IPS DF 4.7 (cell line): Measurements from ENCODE around the gene LINGO4.
"Not testable (repeated sequence)": the region's sequence is repeated elsewhere in the genome, so short reads cannot be mapped to it uniquely, and the experiment has no call there.

Experiments used
- DNase-seq: peaks from one replicate; pipeline ENCODE4 v3.0.0-alpha.2; 2013; ENCODE audit warnings: low spot score; ENCODE audit errors: extremely low read depth

The LINGO4 gene

DNA sequence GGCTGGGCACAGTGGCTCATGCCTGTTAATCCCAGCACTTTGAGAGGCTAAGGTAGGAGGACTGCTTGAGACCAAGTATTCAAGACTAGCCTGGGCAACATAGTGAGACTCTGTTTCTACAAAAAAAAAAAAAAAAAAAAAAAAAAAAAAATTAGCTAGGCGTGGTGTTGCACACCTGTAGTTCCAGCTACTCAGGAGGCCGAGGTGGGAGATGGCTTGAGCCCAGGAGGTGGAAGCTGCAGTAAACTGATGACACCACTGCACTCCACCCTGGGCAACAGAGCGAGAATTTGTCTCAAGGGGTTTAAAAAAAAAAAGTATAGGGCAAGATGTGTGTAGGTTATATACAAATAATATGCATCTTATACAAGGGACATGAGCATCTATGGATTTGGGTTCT, 17.5 kb downstream of the LINGO4 start:
- no peak for DNase-seq

DNA sequence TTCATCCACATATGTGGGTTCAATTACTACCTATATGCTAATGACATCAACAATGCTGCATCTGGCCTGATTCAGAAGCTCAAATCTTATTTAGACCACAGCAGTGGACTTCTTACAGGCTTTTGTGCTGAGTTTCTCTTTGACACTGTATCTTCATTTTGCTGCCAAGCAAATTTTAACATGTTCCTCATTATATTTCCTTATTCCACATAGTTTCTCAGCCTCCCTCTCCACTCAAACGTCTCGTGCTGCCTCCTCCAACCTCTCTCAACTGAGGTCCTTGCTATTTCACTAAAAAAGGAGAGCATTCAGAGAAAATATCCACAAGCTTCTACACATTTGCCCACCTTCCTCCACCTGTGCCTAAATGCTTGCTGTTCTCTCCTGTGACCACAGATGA, 21.4 kb downstream of the LINGO4 start:
- DNase-seq: no peak

DNA sequence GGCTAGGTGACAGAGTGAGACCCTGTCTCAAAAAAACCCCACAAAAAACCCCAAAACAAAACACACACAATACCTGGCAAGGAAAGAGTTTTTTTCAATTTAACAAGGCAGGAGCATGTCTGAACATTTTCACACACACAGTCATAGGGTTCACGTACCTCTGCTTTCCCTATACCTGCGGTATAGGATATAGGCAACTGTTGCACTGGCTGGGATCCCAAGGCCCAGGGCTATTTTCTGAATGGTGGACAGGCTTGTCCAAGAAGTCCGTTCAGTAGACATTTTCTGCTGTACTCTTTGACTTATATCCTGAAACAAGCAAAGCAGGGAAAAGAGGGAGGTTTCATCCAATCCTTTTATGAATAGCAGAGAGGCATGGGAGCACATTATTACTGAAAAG, 22.5 kb downstream of the LINGO4 start:
- DNase-seq: no peak

DNA sequence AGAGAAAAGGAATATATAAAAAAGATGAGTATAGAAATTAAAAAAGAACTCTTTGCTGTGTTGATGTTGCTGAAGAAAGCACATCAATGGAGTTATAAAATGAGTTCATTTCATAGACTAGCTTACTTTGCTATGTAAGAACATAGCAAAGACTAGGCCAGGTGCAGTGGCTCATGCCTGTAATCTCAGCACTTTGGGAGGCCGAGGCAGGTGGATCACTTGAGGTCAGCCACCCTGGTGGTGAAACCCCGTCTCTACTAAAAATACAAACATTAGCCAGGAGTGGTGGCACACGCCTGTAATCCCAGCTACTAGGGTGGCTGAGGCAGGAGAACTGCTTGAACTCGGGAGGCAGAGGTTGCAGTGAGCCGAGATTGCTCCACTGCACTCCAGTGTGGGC, 23.2 kb downstream of the LINGO4 start:
- not testable (repeated sequence) for DNase-seq

DNA sequence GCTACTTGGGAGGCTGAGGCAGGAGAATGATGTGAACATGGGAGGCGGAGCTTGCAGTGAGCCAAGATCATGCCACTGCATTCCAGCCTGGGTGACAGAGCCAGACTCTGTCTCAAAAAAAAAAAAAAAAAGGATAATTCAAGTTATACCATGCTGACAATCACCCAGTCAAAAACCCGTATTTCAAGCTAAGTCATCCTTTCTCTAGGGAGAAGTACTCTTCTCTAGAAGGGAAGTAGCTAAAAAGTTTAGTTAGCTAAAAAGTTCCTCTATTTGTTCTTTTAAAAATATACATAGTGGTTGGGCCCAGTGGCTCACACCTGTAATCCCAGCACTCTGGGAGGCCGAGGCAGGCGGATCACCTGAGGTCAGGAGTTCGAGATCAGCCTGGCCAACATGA, 24.5 kb downstream of the LINGO4 start:
- not testable (repeated sequence) for DNase-seq

DNA sequence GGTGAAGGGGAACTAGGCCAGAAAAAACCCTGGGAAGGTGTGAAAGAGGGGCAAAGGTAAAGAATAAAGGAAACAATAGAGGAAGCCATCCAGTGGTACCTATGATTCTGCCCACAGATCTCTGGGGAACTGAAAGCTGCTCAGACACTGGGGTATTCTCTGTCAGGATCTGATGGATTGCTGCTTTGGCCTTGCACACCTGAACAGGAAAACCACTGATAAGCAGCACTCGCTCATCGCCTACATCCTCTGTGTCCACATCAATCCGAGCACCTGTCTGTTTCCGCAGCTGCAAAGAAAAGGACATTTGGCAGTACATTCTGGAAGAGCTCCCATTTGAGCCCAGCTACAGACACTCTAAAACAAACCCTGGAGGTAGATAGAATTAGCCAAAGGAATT, 25.4 kb downstream of the LINGO4 start:
- DNase-seq: no peak

DNA sequence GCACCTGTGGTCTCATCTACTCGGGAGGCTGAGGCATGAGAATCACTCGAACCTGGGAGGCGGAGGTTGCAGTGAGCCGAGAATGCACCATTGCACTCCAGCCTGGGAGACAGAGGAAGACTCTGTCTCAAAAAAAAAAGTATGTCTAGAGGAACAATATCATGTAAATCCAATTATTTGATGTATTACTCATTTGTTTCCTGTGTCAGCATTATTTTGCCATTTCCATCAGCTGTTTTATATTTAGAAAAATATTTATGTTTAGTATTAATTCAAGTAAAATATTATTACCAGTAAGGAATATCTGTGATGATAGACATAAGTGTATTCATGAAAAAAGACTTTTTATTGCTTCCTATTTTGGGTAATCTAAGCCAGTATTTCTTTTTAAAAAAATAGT, 27.9 kb downstream of the LINGO4 start:
- no peak for DNase-seq

DNA sequence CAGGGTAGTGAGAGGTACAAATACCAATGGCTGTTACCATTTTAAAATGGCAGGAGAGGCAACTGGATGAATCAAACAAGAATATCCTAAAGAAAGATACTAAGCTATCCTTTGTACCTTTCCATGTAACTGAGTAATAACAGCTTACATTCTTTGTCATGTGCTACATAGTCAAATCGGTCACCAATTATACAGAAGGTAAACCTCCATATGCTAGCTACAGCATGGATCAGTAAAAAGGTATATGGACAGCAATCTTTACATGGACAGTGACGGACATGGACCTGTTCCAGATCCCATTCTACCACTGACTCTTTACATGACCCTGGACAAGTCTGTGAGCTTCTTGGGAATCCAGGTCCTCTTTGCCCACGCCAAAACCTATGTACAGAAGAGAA, 28.6 kb downstream of the LINGO4 start:
- DNase-seq: no peak

DNA sequence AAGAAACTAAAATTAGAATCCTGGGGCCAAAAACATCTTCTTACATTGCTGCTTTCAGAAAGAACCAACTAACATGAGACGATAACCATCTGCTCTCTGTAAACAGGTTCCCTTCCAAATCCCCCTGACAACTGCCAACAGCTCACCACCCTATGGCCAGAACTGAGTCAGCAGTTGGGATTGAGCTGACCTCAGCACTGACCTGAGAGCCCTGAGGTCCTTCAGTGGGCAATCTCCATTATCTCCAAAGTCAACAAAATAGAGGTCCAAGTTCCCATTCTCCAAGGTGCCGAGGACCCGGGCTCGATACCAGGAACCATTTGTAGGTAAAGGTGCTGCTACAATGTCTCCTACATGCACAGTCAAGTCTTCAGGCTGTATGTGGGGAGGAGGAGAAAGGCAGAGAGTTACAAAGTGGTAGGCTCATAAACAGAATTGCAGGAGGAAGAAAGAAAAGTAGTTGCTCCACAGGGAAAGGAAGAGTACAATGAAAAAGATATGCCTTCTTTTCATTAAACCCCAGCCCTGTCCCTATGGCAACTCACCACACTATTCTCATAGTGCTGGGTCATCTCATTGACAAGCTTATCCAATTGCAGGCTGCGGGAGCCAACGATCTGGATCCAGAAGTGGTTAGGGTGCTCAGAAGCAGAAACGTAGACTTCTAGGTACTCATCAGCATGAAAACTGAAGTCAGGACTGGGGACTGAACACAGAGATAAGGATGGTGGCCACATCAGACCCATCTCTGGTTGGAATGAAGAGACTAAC, 29.1 kb downstream of the LINGO4 start:
- DNase-seq: no peak

DNA sequence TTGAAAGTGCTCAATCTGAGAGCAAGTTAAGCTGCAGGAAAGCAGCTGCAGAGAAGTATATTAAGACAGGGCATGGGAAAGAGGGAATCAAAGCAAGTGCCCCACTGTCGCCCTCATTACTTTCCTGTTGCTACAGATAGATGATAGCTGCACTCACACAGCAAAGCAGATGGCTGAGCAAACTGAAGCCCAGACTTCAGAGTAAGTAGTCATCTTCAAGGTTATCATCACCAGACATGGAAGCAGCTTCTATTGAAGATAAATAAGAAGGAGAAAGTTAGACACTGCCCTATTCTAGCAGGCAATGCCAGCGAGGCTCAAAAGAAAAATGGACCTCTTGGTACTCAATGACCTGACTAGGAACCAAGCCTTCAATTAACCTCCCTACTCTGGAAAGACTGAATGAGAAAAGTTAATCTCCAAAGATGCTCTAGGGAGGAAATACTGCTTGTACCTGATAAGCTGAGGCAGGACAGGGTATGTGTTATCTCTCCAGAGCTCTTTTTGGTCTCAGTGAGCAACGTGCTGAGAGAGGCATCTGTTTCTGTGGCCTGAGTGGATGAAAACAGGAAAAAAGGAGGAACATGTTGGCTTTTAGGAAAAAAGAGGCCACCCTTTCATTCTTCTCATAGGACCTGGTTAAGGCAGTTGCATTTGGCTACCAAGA, 30.8 kb downstream of the LINGO4 start:
- DNase-seq: no peak

DNA sequence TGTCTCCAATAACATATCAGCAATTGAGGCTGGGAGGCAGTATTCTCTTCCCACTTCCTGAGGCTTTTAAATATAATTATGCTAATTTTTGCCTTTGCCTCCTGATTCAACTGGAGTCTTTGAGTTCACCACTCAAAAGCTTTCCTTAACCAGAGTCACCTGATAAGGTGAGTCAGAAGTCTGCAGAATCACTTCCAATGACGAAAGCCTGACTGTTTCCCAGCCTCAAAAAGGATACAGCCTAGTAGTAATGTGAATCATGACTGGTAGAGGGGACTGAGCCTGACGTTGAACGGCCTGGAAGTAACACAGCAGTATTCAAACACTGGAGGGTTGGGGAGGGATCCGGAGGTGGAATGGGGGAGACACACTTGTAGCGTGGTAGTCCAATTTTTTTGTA, 31.5 kb downstream of the LINGO4 start:
- DNase-seq: no peak

DNA sequence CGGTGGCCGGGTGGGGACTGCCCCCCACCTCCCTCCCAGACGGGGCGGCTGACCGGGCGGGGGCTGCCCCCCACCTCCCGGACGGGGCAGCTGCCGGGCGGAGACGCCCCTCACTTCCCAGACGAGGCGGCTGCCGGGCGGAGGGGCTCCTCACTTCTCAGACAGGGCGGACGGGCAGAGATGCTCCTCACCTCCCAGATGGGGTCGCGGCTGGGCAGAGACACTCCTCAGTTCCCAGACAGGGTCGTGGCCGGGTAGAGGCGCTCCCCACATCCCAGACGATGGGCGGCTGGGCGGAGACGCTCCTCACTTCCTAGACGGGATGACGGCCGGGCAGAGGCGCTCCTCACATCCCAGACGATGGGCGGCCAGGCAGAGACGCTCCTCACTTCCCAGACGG, 35.9 kb downstream of the LINGO4 start:
- not testable (repeated sequence) for DNase-seq

DNA sequence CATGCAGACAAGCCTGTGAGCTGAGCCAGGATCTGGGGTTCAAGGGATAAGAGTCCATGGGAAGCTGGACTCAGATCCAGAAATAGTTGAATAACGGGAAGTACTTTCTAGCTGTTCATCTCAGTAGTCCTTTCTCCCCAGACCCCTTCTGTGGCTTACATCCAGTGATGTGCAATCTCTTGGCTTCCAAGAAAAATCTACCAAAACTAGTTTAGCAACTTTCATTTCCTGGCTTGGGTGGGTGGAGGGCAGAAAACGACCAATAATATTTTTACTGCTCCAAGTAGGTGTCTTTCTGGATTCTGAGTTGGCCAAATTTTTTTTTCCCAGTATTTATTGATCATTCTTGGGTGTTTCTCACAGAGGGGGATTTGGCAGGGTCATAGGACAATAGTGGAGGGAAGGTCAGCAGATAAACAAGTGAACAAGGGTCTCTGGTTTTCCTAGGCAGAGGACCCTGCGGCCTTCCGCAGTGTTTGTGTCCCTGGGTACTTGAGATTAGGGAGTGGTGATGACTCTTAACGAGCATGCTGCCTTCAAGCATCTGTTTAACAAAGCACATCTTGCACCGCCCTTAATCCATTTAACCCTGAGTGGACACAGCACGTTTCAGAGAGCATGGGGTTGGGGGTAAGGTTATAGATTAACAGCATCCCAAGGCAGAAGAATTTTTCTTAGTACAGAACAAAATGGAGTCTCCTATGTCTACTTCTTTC, 36.7 kb downstream of the LINGO4 start:
- not testable (repeated sequence) for DNase-seq

DNA sequence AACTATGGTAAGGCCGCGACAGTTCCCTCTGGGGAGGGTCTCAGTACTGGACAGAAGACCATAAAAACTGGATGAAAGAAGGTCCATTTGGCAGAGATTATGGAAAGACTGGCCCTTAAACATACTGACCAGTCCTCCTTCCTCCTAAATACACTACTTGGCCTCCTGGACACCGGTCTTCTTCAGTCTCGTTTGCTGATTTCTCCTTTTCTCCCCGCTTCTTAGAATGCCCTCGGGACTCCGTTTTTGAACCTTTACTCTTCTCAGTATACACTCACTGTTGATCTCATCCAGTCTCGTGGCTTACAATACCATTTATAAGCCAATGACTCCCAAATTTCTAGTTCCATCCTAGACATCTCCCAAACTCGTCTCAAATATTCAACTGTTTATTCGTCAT, 41.2 kb downstream of the LINGO4 start:
- no peak for DNase-seq

DNA sequence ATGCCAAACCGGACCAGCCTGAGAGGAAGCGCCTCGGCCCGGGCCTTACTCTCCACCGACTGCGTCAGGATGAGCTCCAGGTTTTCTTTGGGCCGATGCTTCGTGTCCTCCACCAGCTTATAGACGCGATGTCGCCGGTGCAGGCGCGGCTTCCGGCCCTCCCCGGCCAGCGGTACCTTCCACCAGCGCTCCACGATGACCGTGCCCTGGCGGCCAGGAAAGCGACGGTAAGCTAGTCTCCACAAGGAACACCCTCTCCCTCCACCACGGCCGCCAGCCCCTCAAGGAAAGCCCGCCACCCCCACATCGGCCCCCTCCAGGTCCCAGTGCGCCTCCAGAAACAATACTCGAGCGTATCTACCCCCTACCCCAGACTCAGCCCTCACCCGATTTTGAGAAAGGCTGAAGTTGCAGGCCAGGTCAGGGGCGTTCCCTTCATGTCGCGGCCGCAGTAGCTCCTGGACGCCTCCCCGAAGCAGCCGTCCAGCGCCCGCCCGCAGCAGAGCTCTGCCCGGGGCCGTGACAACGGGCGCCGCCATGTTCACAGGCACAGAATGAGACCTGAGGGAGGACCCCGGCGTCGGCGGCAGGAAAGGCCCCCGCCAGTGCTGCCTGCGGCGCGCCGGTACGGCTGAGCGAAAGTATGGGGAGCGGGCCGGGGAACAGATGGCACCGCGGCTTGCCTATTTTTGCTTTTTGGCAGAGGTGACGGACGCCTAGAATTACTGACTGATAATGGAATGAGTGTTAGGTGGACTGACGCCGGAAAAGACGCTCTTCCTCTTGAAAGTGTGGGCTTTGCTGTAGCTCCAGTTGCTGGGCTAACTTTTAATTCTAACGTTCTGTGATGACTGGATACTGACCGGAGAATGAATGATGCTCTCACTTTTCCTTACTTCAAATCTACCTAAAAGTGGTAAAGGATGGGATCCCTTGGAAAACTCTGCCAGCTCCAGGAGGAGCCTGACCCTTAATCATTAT, 42.0 kb downstream of the LINGO4 start, which contains the start of gene MRPL9:
Gene MRPL9, minus strand, starts transcription at position 556 of the 981 bp plus-strand sequence. Its CDS starts 17 bp downstream, at position 539.
- DNase-seq: peak; percentile 14

DNA sequence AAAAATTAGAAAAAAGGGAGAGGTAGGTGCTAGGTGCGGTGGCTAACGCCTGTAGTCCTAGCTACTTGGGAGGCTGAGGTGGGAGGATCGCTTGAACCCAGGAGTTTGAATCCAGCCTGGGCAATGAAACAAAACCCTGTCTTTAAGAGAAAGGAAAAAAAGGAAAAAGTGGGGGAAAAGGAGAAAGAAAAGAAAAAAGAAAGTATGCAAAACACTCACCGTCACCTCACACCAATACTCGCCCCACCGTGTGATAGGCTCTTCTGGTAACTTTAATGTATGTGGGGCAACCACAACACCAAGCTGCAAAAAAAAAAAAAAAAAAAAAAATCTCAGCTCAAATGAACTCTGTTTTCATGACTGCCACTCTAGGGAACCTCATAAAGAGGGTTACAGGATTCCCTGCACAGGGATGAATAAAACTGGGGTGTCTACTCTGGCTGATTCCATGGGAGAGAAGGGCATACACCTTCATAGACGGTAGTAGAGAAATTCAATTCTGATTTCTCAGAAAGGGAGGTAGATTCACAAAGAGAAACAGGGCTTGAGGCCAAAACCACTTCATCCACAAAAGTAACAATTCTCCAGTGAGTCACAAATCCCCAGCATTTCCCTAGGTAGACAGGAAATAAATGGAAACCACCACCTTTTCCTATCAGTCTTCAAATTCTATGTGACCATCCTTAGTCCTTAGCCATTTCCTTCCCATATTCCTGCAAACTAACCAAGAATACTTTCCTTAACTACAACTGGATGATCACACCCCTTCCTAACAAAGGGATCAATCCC, 44.4 kb downstream of the LINGO4 start:
- DNase-seq: no peak

DNA sequence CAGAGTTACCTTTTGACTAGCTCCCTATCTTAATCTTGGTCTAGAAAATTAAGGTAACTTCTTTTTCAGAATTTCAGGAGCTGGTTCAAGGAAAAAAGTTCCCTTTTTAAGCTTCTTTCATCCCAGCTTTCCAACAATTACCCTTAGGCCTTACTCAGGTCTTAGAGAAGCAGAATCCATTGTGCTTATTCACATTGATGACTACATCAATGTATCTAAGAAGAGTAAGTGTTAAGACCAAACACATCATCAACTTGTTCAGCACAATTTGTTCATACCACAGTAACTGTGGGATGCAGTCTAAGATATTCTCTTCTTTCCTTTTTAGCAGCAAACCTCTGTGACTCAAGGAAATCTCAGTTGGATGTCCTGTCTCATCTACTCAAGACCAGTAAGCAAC, 46.0 kb downstream of the LINGO4 start:
- DNase-seq: no peak

DNA sequence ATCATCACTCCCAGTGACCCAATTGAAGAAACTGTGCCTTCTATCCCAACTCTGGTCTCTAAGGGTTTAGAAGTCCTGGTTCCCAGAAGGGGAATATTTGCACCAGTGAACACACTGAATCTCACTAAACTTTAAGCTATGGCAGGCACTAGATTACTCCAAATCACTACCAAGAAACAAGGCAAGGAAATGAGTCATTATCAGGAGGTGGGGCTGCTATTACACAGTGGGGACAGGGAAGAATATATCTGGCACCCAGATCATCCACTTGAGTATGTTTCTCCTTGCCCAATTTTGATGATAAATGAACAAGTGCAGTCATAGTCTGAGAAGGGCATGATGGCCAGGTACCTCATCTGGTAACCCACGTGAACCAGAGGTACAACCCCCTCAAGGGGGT, 48.9 kb downstream of the LINGO4 start:
- DNase-seq: no peak
